Neural cell (in vitro differentiated cells): ENCODE results near the gene INPP4B. TPM values are rescaled to one million over a fixed set of nuclear protein-coding genes. Genes with fewer than 3 reads are reported as not detected.

ENCODE experiments used
- H2AFZ ChIP-seq: fragments of 200-600, 300-800 bp; sonication (generic), shearing (Covaris generic); 2 replicates; pipeline ENCODE4 v1.6.0; 2014; ENCODE audit warnings: low read depth, mild to moderate bottlenecking, antibody characterized with exemption, low read length, moderate library complexity
- H3F3A ChIP-seq: fragments of 200-600 bp; shearing (Covaris generic); 2 replicates; pipeline ENCODE4 v1.6.1; 2016; ENCODE audit warnings: mild to moderate bottlenecking, moderate library complexity, mixed read lengths, antibody characterized with exemption, low read length; ENCODE audit not compliant: insufficient read depth, poor library complexity, severe bottlenecking
- H3K27ac ChIP-seq: fragments of 200-600, 300-800 bp; sonication (generic), shearing (Covaris generic); 2 replicates; pipeline ENCODE4 v1.5.1; 2014; ENCODE audit warnings: mild to moderate bottlenecking, low read length, moderate library complexity
- H3K27me3 ChIP-seq: fragments of 300-800, 200-600 bp; sonication (generic), shearing (Covaris generic); 2 replicates; pipeline ENCODE4 v1.6.0; 2014; ENCODE audit warnings: mild to moderate bottlenecking, low read depth, low read length, moderate library complexity; ENCODE audit not compliant: insufficient read depth
- H3K36me3 ChIP-seq: fragments of 300-800, 200-600 bp; sonication (generic), shearing (Covaris generic); 2 replicates; pipeline ENCODE4 v1.5.1; 2014; ENCODE audit warnings: mild to moderate bottlenecking, antibody characterized with exemption, low read length, moderate library complexity; ENCODE audit not compliant: insufficient read depth
- H3K4me2 ChIP-seq: fragments of 300-800, 200-600 bp; sonication (generic), shearing (Covaris generic); 2 replicates; pipeline ENCODE4 v1.6.0; 2014; ENCODE audit warnings: mild to moderate bottlenecking, low read length
- H3K4me3 ChIP-seq: fragments of 300-800, 200-600 bp; sonication (generic), shearing (Covaris generic); 2 replicates; pipeline ENCODE4 v1.5.1; 2014; ENCODE audit warnings: mild to moderate bottlenecking, low read length, moderate library complexity
- H3K79me2 ChIP-seq: fragments of 200-600 bp; shearing (Covaris generic); replicated peaks from 2 replicates; pipeline ENCODE4 v1.6.0; 2014; ENCODE audit warnings: mild to moderate bottlenecking, low read length, moderate library complexity; ENCODE audit not compliant: insufficient read depth
- H3K9ac ChIP-seq: fragments of 300-800, 200-600 bp; sonication (generic), shearing (Covaris generic); 2 replicates; pipeline ENCODE4 v1.6.1; 2016; ENCODE audit warnings: mild to moderate bottlenecking, low read length, mixed read lengths
- H3K9me2 ChIP-seq: fragments of 200-600 bp; shearing (Covaris generic); 2 replicates; pipeline ENCODE4 v1.6.1; 2016; ENCODE audit warnings: mild to moderate bottlenecking, low read length, mixed read lengths; ENCODE audit not compliant: insufficient read depth
- H3K9me3 ChIP-seq: fragments of 200-600, 300-800 bp; sonication (generic), shearing (Covaris generic); 2 replicates; pipeline ENCODE4 v1.6.1; 2016; ENCODE audit warnings: mild to moderate bottlenecking, mixed run types, low read length, moderate library complexity, mixed read lengths
- H4K20me1 ChIP-seq: fragments of 200-600 bp; shearing (Covaris generic); 2 replicates; pipeline ENCODE4 v1.6.1; 2016; ENCODE audit warnings: mild to moderate bottlenecking, mixed run types; ENCODE audit not compliant: insufficient read depth
- CTCF ChIP-seq: fragments of 450-650 bp; IDR thresholded peaks from 2 replicates; pipeline ENCODE4 v1.5.1; 2014; ENCODE audit warnings: antibody characterized with exemption, mild to moderate bottlenecking, moderate library complexity; ENCODE audit not compliant: poor library complexity, severe bottlenecking
- EP300 ChIP-seq: fragments of 450-650 bp; conservative IDR thresholded peaks from 2 replicates; pipeline ENCODE4 v1.6.1; 2014; ENCODE audit warnings: antibody characterized with exemption, mild to moderate bottlenecking, moderate library complexity; ENCODE audit not compliant: poor library complexity, severe bottlenecking
- EZH2 ChIP-seq: fragments of 200-600, 300-800 bp; shearing (Covaris generic), sonication (generic); IDR thresholded peaks from 2 replicates; pipeline ENCODE4 v1.6.1; 2014; ENCODE audit warnings: antibody characterized with exemption, low read length, borderline replicate concordance, mild to moderate bottlenecking; ENCODE audit not compliant: insufficient read depth, poor library complexity, severe bottlenecking
- MXI1 ChIP-seq: fragments of 450-650 bp; conservative IDR thresholded peaks from 2 replicates; pipeline ENCODE4 v1.6.1; 2014; ENCODE audit warnings: antibody characterized with exemption, mild to moderate bottlenecking; ENCODE audit not compliant: poor library complexity, severe bottlenecking
- POLR2AphosphoS5 ChIP-seq: IDR thresholded peaks from 2 replicates; pipeline ENCODE4 v1.6.1; 2012
- RAD21 ChIP-seq: fragments of 450-650 bp; conservative IDR thresholded peaks from 2 replicates; pipeline ENCODE4 v1.6.1; 2014; ENCODE audit warnings: antibody characterized with exemption, mild to moderate bottlenecking, moderate library complexity
- REST ChIP-seq: IDR thresholded peaks from 2 replicates; pipeline ENCODE4 v1.6.1; 2012; ENCODE audit warnings: borderline replicate concordance
- SMC3 ChIP-seq: fragments of 450-650 bp; conservative IDR thresholded peaks from 2 replicates; pipeline ENCODE4 v1.6.1; 2014; ENCODE audit warnings: antibody characterized with exemption, mild to moderate bottlenecking, moderate library complexity; ENCODE audit not compliant: poor library complexity
- TAF1 ChIP-seq: IDR thresholded peaks from 2 replicates; pipeline ENCODE4 v1.6.1; 2012; ENCODE audit warnings: low read depth
- polyA plus RNA-seq: library from polyadenylated mRNA; depleted of rRNA; stranded (reverse); fragments of >200 nt; gene quantifications from 2 replicates; pipeline ENCODE4 v1.2.3, GENCODE V29; 2014

INPP4B gene
- polyA plus RNA-seq, 1 donor from 2014 or later = 0.30 TPM

- TF ChIP-seq REST = no peak
- no peak for TF ChIP-seq EP300
These were observed 809.1 kb downstream of the INPP4B start (continued) for GRCh38 chr4:142036795-142037583.

GRCh38 chr4:142035566-142035965 is 810.5 kb downstream of the INPP4B start:
- no peak for TF ChIP-seq TAF1
- no peak for TF ChIP-seq MXI1
- TF ChIP-seq REST = no peak
- no peak for TF ChIP-seq EP300
- TF ChIP-seq RAD21 = no peak
- TF ChIP-seq SMC3 = no peak
- no peak for TF ChIP-seq POLR2AphosphoS5
- TF ChIP-seq CTCF = no peak
- no peak for TF ChIP-seq EZH2
- Histone ChIP-seq H3K27me3 (no peaks in the 10 kb centered on the region), H3K9me2 (no peaks in the 10 kb centered on the region), H3K27ac (no peak overlapping the region), H3F3A (no peaks in the 10 kb centered on the region), H3K36me3 (no peaks in the 10 kb centered on the region), H4K20me1 (no peaks in the 10 kb centered on the region), H3K79me2 (no peaks in the 10 kb centered on the region), H2AFZ (no peak overlapping the region), H3K4me2 (no peak overlapping the region), H3K4me3 (no peak overlapping the region), H3K9me3 (no peaks in the 10 kb centered on the region), H3K9ac (no peak overlapping the region)
